SJSA1 (cell line): ENCODE results near the gene FAM124A. TPM values are rescaled to one million over a fixed set of nuclear protein-coding genes. Genes with fewer than 3 reads are reported as not detected.

Source experiments
- DNase-seq, 2 experiments: peaks; one replicate each; pipeline ENCODE4 v3.0.0-alpha.2; 2015 to 2020; ENCODE audit warnings: low spot score in 2 of 2, low read depth in 1 of 2
- H3K27ac ChIP-seq: fragments of 250-450 bp; sonication (Bioruptor Pico); 2 replicates; pipeline ENCODE4 v1.5.1; 2020; ENCODE audit warnings: mild to moderate bottlenecking, moderate library complexity
- H3K27me3 ChIP-seq: fragments of 250-450 bp; sonication (Bioruptor Pico); replicated peaks from 2 replicates; pipeline ENCODE4 v1.5.1; 2020; ENCODE audit warnings: mild to moderate bottlenecking, moderate library complexity
- H3K36me3 ChIP-seq: fragments of 250-450 bp; sonication (Bioruptor Pico); 2 replicates; pipeline ENCODE4 v1.5.1; 2020; ENCODE audit warnings: mild to moderate bottlenecking
- H3K4me1 ChIP-seq: fragments of 250-450 bp; sonication (Bioruptor Pico); replicated peaks from 2 replicates; pipeline ENCODE4 v1.6.1; 2021; ENCODE audit warnings: mild to moderate bottlenecking
- H3K4me3 ChIP-seq: fragments of 250-450 bp; sonication (Bioruptor Pico); 2 replicates; pipeline ENCODE4 v1.5.1; 2020; ENCODE audit warnings: mild to moderate bottlenecking
- H3K9me3 ChIP-seq: fragments of 250-450 bp; sonication (Bioruptor Pico); replicated peaks from 2 replicates; pipeline ENCODE4 v1.5.1; 2020; ENCODE audit warnings: mild to moderate bottlenecking
- total RNA-seq: library from RNA; depleted of rRNA; stranded (reverse); fragments of >200 nt; shearing (Covaris generic); gene quantifications from 2 replicates; pipeline ENCODE4 v1.2.3, GENCODE V29; 2014; rRNA removed

The FAM124A gene
- 0.29 TPM in 1 of 2 replicates, not detected in the other for total RNA-seq

- Histone ChIP-seq H3K27ac (no peak within 1 kb of the TSS), H3K4me3 (peak within 1 kb of the TSS; percentile 51), H3K27me3 (peaks cover 30% of the 10 kb centered on the region), H3K9me3 (no peaks in the 10 kb centered on the region), H3K36me3 (no peaks in the 10 kb centered on the region), H3K4me1 (peaks cover 10% of the 10 kb centered on the region)
- no peak for DNase-seq
Observed at GRCh38 chr13:51222037-51222685, at the start of gene FAM124A. Gene FAM124A, plus strand, starts transcription at chr13:51222398. Its CDS starts 104 bp downstream, at chr13:51222502.

DNA sequence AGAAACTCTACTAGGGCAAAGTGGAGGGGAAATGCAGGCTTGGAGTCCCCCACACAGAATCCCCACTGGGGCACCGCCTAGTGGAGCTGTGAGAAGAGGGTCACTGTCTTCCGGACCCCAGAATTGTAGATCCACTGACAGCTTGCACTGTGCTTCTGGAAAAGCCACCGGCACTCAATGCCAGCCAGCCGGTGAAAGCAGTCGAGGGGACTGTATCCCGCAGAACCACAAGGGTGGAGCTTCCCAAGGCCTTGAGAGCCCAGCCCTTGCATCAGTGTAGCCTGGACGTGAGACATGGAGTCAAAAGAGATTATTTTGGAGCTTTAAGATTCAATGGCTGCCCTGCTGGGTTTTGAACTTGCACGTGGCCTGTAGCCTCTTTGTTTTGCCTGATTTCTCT lies 47.2 kb upstream of the FAM124A start:
- no peak overlapping the region for H3K27ac ChIP-seq
- 0 out of 2 replicates have a peak, but pooled peaks cover 8% of the 10 kb centered on the region for H3K27me3 ChIP-seq
- no peak for DNase-seq
- H3K4me1 ChIP-seq, result no peaks in the 10 kb centered on the region
- no peaks in the 10 kb centered on the region for H3K9me3 ChIP-seq
- H3K36me3 ChIP-seq, result no peaks in the 10 kb centered on the region
- no peak overlapping the region for H3K4me3 ChIP-seq

DNA sequence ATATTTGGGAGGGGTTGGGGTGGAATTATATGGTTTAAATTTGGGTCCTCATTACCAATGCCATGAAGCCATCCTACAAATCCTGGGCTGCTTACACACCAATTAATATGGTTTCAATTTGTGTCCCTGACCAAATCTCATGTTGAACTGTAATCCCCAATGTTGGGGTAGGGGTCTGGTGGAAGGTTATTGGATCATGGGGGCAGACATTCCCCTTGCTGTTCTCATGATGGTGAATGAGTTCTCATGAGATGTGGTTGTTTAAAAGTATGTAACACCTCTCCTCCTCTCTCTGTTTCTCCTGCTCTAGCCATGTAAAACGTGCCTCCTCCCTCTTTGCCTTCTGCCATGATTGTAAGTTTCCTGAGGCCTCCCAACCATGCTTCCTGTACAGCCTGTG lies 46.6 kb upstream of the FAM124A start:
- H3K27me3 ChIP-seq, result peaks cover 13% of the 10 kb centered on the region; the same call in 1 of the 2 replicates
- H3K9me3 ChIP-seq, result no peaks in the 10 kb centered on the region
- no peaks in the 10 kb centered on the region for H3K4me1 ChIP-seq
- no peak overlapping the region for H3K4me3 ChIP-seq
- no peak overlapping the region for H3K27ac ChIP-seq
- H3K36me3 ChIP-seq, result no peaks in the 10 kb centered on the region
- no peak for DNase-seq

- Histone ChIP-seq H3K36me3 (no peaks in the 10 kb centered on the region), H3K27me3 (peaks cover 24% of the 10 kb centered on the region), H3K9me3 (no peaks in the 10 kb centered on the region), H3K27ac (no peak overlapping the region), H3K4me1 (no peaks in the 10 kb centered on the region), H3K4me3 (no peak overlapping the region)
- no peak for DNase-seq
Observed at GRCh38 chr13:51177188-51177587, 45.0 kb upstream of the FAM124A start.

- Histone ChIP-seq H3K36me3 (no peaks in the 10 kb centered on the region), H3K4me1 (no peaks in the 10 kb centered on the region), H3K9me3 (no peaks in the 10 kb centered on the region), H3K27me3 (peaks cover 36% of the 10 kb centered on the region), H3K27ac (no peak overlapping the region), H3K4me3 (no peak overlapping the region)
- no peak for DNase-seq
Observed at GRCh38 chr13:51178456-51179074, 43.6 kb upstream of the FAM124A start.

- no peaks in the 10 kb centered on the region for H3K9me3 ChIP-seq
- DNase-seq, result no peak
- H3K27me3 ChIP-seq, result peaks cover 40% of the 10 kb centered on the region
- H3K4me3 ChIP-seq, result no peak overlapping the region
- H3K36me3 ChIP-seq, result no peaks in the 10 kb centered on the region
- H3K4me1 ChIP-seq, result no peaks in the 10 kb centered on the region
- H3K27ac ChIP-seq, result no peak overlapping the region
Observed at GRCh38 chr13:51179432-51179971, 42.7 kb upstream of the FAM124A start.

GRCh38 chr13:51180853-51181511 lies 41.2 kb upstream of the FAM124A start:
- Histone ChIP-seq H3K4me3 (no peak overlapping the region), H3K27ac (no peak overlapping the region)

DNA sequence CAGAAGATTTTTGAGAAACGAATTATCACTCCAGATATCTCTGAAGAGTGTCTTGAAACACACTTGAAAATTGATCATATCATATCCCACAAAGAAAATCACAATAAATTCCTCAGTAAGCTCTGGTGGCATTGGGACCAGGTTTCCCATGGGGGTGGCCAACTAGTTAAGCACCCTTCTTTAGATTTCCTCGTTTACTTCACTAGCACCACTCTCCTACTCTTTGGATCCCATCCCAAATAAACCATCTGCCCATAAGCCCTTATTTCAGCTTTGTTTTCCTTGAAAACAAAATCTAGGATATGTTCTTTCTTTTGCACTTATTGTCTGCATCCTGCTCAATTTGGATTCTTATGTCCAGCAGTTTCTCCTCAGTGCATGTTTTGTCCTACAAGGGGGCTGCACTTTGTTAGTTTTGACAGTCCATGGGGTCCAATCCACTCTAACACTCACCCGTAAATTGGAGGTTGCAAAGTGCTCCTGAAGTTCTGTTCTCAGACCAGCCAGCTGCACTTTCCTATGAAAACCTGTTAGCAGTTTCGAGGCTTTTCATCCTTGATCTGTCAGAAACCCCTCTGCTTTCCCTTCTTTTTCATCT lies 40.3 kb upstream of the FAM124A start:
- Histone ChIP-seq H3K27ac (no peak overlapping the region), H3K9me3 (no peaks in the 10 kb centered on the region), H3K27me3 (peaks cover 43% of the 10 kb centered on the region), H3K4me1 (no peaks in the 10 kb centered on the region), H3K36me3 (no peaks in the 10 kb centered on the region), H3K4me3 (no peak overlapping the region)
- DNase-seq, result no peak

More at GRCh38 chr13:51180853-51181511, 41.2 kb upstream of the FAM124A start:
- Histone ChIP-seq H3K27me3 (peaks cover 43% of the 10 kb centered on the region), H3K9me3 (no peaks in the 10 kb centered on the region), H3K4me1 (no peaks in the 10 kb centered on the region), H3K36me3 (no peaks in the 10 kb centered on the region)
- no peak for DNase-seq

- Histone ChIP-seq H3K4me1 (no peaks in the 10 kb centered on the region), H3K27ac (no peak overlapping the region), H3K4me3 (no peak overlapping the region), H3K36me3 (no peaks in the 10 kb centered on the region), H3K9me3 (no peaks in the 10 kb centered on the region), H3K27me3 (no peaks in the 10 kb centered on the region; the same call in 1 of the 2 replicates)
- DNase-seq, result no peak
Observed at GRCh38 chr13:51191743-51192142, 30.5 kb upstream of the FAM124A start.

DNA sequence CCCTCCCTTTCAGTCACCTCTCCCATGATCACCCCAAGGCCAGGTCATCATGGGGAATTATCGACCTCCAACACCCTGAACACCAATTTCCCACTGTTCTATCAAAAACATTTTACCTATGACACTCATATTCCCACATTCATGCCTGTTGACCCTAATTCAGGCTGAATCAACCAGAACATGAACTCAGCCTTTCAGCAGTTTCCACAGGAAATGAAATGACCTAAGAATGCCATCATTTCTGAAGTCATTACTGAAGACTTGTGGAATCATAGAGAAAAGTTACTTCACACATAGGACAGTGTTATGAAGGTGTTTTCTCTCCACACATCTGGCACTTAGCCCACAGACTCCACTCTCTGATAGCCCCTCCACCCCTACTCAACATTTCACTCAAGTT lies 29.9 kb upstream of the FAM124A start:
- Histone ChIP-seq H3K36me3 (no peaks in the 10 kb centered on the region), H3K4me3 (no peak overlapping the region), H3K27ac (no peak overlapping the region), H3K27me3 (no peaks in the 10 kb centered on the region; the same call in 1 of the 2 replicates), H3K4me1 (no peaks in the 10 kb centered on the region), H3K9me3 (no peaks in the 10 kb centered on the region)
- no peak for DNase-seq

DNA sequence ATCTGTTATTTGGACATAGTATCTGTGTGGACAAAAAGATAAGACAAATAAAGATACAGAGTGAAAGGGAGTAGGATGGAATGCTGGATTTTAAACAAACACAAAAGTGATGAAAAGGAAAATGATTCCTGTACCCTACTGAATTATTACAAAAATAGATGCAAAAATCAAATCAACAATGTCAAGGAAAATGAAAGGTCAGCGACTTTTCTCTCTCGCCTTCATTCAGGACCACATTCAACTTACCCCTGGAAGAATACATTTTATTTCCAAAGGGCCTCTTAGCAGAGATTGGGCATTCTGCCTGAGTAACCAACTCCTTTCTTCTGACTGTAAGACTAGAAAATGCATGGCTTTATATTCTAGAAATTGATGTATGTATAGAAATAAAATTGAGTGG lies 28.8 kb upstream of the FAM124A start:
- Histone ChIP-seq H3K27ac (no peak overlapping the region), H3K9me3 (no peaks in the 10 kb centered on the region), H3K4me3 (no peak overlapping the region), H3K36me3 (no peaks in the 10 kb centered on the region), H3K4me1 (no peaks in the 10 kb centered on the region), H3K27me3 (no peaks in the 10 kb centered on the region; the same call in 1 of the 2 replicates)
- DNase-seq, result no peak

GRCh38 chr13:51194942-51195341 lies 27.3 kb upstream of the FAM124A start:
- Histone ChIP-seq H3K4me3 (no peak overlapping the region), H3K27me3 (no peaks in the 10 kb centered on the region; the same call in 1 of the 2 replicates)

DNA sequence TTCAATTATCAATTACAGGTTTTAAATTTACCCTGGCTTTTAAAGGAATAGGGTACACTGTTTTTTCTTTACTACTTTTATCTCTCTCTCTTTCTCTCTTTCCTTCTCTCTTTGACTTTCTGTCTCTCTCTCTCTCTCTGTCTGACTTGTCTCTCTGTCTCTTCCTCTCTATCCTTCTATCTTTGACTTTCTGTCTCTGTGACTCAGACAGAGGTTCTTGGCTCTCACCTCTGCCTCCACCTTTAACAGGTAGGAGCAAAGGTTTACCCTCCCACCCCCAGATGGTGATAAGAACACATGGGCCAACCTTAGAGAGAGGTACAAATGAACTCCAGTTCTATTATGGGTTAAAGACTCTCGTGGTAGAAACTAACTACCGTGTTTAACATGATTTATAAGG lies 20.3 kb upstream of the FAM124A start:
- H3K4me1 ChIP-seq, result no peaks in the 10 kb centered on the region
- H3K27ac ChIP-seq, result no peak overlapping the region
- H3K4me3 ChIP-seq, result no peak overlapping the region
- no peak for DNase-seq
- H3K27me3 ChIP-seq, result 0 out of 2 replicates have a peak, but pooled peaks cover 4% of the 10 kb centered on the region
- H3K9me3 ChIP-seq, result no peaks in the 10 kb centered on the region
- H3K36me3 ChIP-seq, result no peaks in the 10 kb centered on the region

More at GRCh38 chr13:51194942-51195341, 27.3 kb upstream of the FAM124A start:
- no peaks in the 10 kb centered on the region for H3K36me3 ChIP-seq
- no peaks in the 10 kb centered on the region for H3K9me3 ChIP-seq
- no peak for DNase-seq
- H3K4me1 ChIP-seq, result no peaks in the 10 kb centered on the region
- H3K27ac ChIP-seq, result no peak overlapping the region
